ENCODE data around the gene SELPLG.

- no peak for TF ChIP-seq POLR2AphosphoS5 (IDR thresholded peaks at IDR 0.05)
- TF ChIP-seq POLR2A (IDR thresholded peaks at IDR 0.05; ENCODE audit: low read depth) = no peak
These were observed 45.9 kb downstream of the SELPLG start for GRCh38 chr12:108587826-108588225.
